ENCODE measurements around the gene PPCDC.

Gene PPCDC

GRCh38 chr15:75008629-75009326 is 14.6 kb upstream of the PPCDC start:
- no peak for DNase-seq (ENCODE audit: low read depth in 2 of 2)

GRCh38 chr15:75016431-75016830 is 7.0 kb upstream of the PPCDC start:
- DNase-seq (ENCODE audit: low read depth in 2 of 2) = no peak

- DNase-seq (ENCODE audit: low read depth in 2 of 2) = no peak
Measured at GRCh38 chr15:75019916-75020315, 3.5 kb upstream of the PPCDC start.

- DNase-seq (ENCODE audit: low read depth in 2 of 2) = no peak
Measured at GRCh38 chr15:75021341-75021740, 2.0 kb upstream of the PPCDC start.

GRCh38 chr15:75022783-75023180 is 608 bp upstream of the PPCDC start:
- no peak for DNase-seq (ENCODE audit: low read depth in 2 of 2)

- DNase-seq (ENCODE audit: low read depth in 2 of 2) = no peak
Measured at GRCh38 chr15:75023872-75024636, 664 bp downstream of the PPCDC start.

- no peak for DNase-seq (ENCODE audit: low read depth in 2 of 2)
Measured at GRCh38 chr15:75025107-75025506, 1.7 kb downstream of the PPCDC start.

- no peak for DNase-seq (ENCODE audit: low read depth in 2 of 2)
Measured at GRCh38 chr15:75025548-75026260, 2.3 kb downstream of the PPCDC start.

GRCh38 chr15:75027551-75027950 is 4.2 kb downstream of the PPCDC start:
- DNase-seq (ENCODE audit: low read depth in 2 of 2) = no peak

GRCh38 chr15:75028991-75029377 is 5.6 kb downstream of the PPCDC start:
- no peak for DNase-seq (ENCODE audit: low read depth in 2 of 2)

GRCh38 chr15:75029378-75030022 is 6.1 kb downstream of the PPCDC start:
- DNase-seq (ENCODE audit: low read depth in 2 of 2) = peak; percentile 47 to 54

GRCh38 chr15:75030023-75030413 is 6.6 kb downstream of the PPCDC start:
- DNase-seq (ENCODE audit: low read depth in 2 of 2) = no peak

GRCh38 chr15:75030424-75030823 is 7.0 kb downstream of the PPCDC start:
- DNase-seq (ENCODE audit: low read depth in 2 of 2) = no peak

- DNase-seq (ENCODE audit: low read depth in 2 of 2) = no peak
Measured at GRCh38 chr15:75031848-75032247, 8.5 kb downstream of the PPCDC start.

- DNase-seq (ENCODE audit: low read depth in 2 of 2) = no peak
Measured at GRCh38 chr15:75032395-75032794, 9.0 kb downstream of the PPCDC start.

GRCh38 chr15:75033809-75034208 is 10.4 kb downstream of the PPCDC start:
- DNase-seq (ENCODE audit: low read depth in 2 of 2) = no peak

- DNase-seq (ENCODE audit: low read depth in 2 of 2) = no peak
Measured at GRCh38 chr15:75034615-75035014, 11.2 kb downstream of the PPCDC start.

GRCh38 chr15:75036212-75036616 is 12.8 kb downstream of the PPCDC start:
- DNase-seq (ENCODE audit: low read depth in 2 of 2) = no peak

- no peak for DNase-seq (ENCODE audit: low read depth in 2 of 2)
Measured at GRCh38 chr15:75037685-75038084, 14.3 kb downstream of the PPCDC start.

GRCh38 chr15:75038231-75038630 is 14.8 kb downstream of the PPCDC start:
- no peak for DNase-seq (ENCODE audit: low read depth in 2 of 2)

GRCh38 chr15:75042730-75043508 is 19.5 kb downstream of the PPCDC start:
- no peak for DNase-seq (ENCODE audit: low read depth in 2 of 2)
